BE2C (cell line): ENCODE results near the gene TCF23.

Experiments
- DNase-seq: peaks from one replicate; pipeline ENCODE4 v3.0.0-alpha.2; 2020
- H3K27me3 ChIP-seq: fragments of 250-450 bp; sonication (Bioruptor Pico); 2 replicates; pipeline ENCODE4 v1.5.1; 2020; ENCODE audit warnings: mild to moderate bottlenecking
- H3K36me3 ChIP-seq: fragments of 250-450 bp; sonication (Bioruptor Pico); 2 replicates; pipeline ENCODE4 v1.5.1; 2020; ENCODE audit warnings: mild to moderate bottlenecking
- H3K4me1 ChIP-seq: fragments of 250-450 bp; sonication (Bioruptor Pico); 2 replicates; pipeline ENCODE4 v1.5.1; 2020
- H3K4me3 ChIP-seq: 2 replicates; pipeline ENCODE4 v1.5.1; 2011; ENCODE audit warnings: low read depth, low read length
- H3K9me3 ChIP-seq: fragments of 250-450 bp; sonication (Bioruptor Pico); 2 replicates; pipeline ENCODE4 v1.5.1; 2020
- TF ChIP-seq, protein P1 (sequence below): IDR thresholded peaks from 2 replicates; pipeline ENCODE4 v1.5.1; 2012; ENCODE audit warnings: mild to moderate bottlenecking, low read depth, low read length

TCF23 gene

GRCh38 chr2:27138111-27138510 is 10.7 kb upstream of the TCF23 start:
- TF ChIP-seq, protein P1, sequence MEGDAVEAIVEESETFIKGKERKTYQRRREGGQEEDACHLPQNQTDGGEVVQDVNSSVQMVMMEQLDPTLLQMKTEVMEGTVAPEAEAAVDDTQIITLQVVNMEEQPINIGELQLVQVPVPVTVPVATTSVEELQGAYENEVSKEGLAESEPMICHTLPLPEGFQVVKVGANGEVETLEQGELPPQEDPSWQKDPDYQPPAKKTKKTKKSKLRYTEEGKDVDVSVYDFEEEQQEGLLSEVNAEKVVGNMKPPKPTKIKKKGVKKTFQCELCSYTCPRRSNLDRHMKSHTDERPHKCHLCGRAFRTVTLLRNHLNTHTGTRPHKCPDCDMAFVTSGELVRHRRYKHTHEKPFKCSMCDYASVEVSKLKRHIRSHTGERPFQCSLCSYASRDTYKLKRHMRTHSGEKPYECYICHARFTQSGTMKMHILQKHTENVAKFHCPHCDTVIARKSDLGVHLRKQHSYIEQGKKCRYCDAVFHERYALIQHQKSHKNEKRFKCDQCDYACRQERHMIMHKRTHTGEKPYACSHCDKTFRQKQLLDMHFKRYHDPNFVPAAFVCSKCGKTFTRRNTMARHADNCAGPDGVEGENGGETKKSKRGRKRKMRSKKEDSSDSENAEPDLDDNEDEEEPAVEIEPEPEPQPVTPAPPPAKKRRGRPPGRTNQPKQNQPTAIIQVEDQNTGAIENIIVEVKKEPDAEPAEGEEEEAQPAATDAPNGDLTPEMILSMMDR, result no peak
- DNase-seq, result no peak
- Histone ChIP-seq H3K9me3 (no peaks in the 10 kb centered on the region), H3K27me3 (no peaks in the 10 kb centered on the region), H3K4me3 (no peak overlapping the region), H3K36me3 (no peaks in the 10 kb centered on the region; the same call in 1 of the 2 replicates), H3K4me1 (no peaks in the 10 kb centered on the region; the same call in 1 of the 2 replicates)

DNA sequence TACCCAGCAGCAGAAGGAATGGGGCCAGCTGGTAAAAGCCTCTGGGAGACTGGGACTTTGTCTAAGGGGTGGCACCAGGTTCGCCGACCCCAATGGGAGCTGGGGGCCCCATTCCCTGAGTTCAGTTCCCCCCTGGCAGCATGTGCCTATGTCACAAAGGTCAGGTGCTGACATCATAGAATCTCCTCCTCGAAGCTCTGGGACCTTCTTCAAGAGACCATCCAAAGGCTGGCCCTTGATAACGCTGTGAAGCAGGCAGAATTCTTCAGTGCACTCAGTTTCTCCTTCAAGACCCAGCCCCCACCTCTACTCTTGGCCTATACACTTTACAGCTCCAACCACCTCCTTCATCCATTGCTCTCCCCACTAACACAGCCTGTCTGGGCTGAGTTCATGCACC is 9.5 kb upstream of the TCF23 start, which contains the start of gene PRR30:
Gene PRR30 (minus strand): TSS at position 101 of the 400 bp plus-strand sequence. CDS start 1,081 bp downstream, outside the sequence.
- TF ChIP-seq, protein P1, result no peak
- Histone ChIP-seq H3K4me3 (no peak within 1 kb of the TSS), H3K27me3 (no peaks in the 10 kb centered on the region)

DNA sequence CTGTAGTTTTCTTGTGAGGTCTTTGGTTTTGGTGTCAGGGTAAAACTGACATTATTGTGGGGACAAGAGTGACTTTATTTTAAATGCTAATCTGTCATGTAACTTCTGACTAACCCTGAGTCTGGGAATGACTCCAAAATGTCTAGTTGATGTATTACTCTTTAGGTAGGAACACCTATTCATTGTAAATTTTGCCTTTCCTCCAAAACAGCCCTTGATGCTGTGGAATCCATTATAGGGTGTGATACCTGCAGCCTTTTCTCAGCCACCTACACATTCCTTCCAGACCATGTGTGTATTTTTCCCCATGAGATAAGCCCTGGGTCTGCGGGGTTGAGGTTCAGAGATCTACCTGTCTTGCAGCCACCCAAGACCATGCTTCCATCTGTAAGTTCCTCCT is 5.5 kb upstream of the TCF23 start:
- TF ChIP-seq, protein P1, result no peak
- H3K36me3 ChIP-seq, result no peaks in the 10 kb centered on the region
- no peaks in the 10 kb centered on the region for H3K4me1 ChIP-seq
- no peak overlapping the region for H3K4me3 ChIP-seq
- DNase-seq, result no peak
- no peaks in the 10 kb centered on the region for H3K27me3 ChIP-seq
- no peaks in the 10 kb centered on the region for H3K9me3 ChIP-seq

More for the DNA sequence above, 9.5 kb upstream of the TCF23 start, which contains the start of gene PRR30:
- no peaks in the 10 kb centered on the region for H3K9me3 ChIP-seq
- no peaks in the 10 kb centered on the region for H3K36me3 ChIP-seq
- no peak for DNase-seq
- no peaks in the 10 kb centered on the region for H3K4me1 ChIP-seq

DNA sequence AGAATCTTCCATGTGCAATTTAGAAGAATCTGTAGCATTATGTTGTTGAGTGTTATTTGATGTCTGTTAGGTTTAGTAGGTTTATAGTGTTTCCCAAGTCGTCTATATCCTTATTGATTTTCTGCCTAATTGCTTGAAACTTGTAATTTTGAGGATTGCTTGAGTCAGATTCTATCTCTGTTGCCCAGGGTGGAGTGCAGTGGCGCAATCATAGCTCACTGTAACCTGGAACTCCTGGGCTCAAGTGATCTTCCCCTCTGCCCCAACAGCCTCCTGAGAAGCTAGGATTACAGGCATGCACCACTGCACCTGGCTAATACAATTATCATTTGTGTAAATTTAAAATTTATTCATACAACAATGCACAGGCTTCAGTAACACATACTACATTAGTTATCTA is 3.1 kb upstream of the TCF23 start:
- Histone ChIP-seq H3K4me3 (no peak overlapping the region), H3K36me3 (no peaks in the 10 kb centered on the region), H3K4me1 (no peaks in the 10 kb centered on the region), H3K9me3 (no peaks in the 10 kb centered on the region), H3K27me3 (no peaks in the 10 kb centered on the region)
- no peak for DNase-seq
- TF ChIP-seq, protein P1, result no peak

- H3K4me1 ChIP-seq, result no peaks in the 10 kb centered on the region
- H3K9me3 ChIP-seq, result no peaks in the 10 kb centered on the region
- TF ChIP-seq, protein P1, result no peak
- no peaks in the 10 kb centered on the region for H3K36me3 ChIP-seq
- no peak overlapping the region for H3K4me3 ChIP-seq
- DNase-seq, result no peak
- H3K27me3 ChIP-seq, result no peaks in the 10 kb centered on the region
These were observed 869 bp upstream of the TCF23 start for GRCh38 chr2:27147935-27148334.

DNA sequence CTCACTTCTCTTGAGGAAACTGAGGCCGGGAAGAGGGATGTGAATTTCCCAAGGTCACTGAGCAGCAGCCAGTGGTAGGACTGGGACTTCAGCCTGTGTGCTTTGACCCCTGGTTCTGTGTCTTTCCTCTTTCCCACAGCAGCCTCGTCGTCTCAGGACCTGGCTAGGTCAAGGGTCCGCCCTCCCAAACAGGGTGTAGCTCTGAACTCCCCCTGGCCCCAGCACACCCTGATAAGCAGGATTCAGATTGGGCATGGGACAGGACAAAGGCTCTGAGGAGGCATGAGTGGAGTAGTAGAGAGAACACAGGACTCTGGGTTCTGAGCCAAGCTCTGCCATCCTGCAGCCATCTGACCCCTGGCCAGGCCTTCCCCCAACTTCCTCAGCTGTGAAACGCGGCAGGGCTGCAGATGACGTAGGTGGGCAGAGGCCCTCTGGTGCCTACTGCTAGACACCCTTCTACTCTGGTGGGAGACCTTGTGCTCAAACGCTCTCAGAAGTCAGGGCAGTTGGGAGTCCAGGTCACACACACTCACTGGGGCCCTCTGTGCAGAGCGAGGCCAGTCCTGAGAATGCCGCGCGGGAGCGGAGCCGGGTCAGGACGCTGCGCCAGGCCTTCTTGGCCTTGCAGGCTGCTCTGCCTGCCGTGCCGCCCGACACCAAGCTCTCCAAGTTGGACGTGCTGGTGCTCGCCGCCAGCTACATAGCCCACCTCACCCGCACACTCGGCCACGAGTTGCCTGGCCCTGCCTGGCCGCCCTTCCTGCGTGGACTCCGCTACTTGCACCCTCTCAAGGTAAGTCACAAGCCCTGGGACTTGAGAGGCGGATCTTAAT is 984 bp downstream of the TCF23 start:
- TF ChIP-seq, protein P1, result no peak
- Histone ChIP-seq H3K9me3 (no peaks in the 10 kb centered on the region), H3K36me3 (no peaks in the 10 kb centered on the region), H3K4me3 (no peak overlapping the region), H3K4me1 (no peaks in the 10 kb centered on the region), H3K27me3 (no peaks in the 10 kb centered on the region)
- no peak for DNase-seq
